Activated gamma-delta T cell treated with Interleukin-2 at 50 U/mL for 16 hours (primary cell): ENCODE results near the gene CCDC157.

Source experiments
- DNase-seq: peaks from one replicate; pipeline ENCODE4 v3.0.0-alpha.2; 2020

The CCDC157 gene

GRCh38 chr22:30416837-30417236 is 60.0 kb downstream of the CCDC157 start:
- DNase-seq: no peak

DNA sequence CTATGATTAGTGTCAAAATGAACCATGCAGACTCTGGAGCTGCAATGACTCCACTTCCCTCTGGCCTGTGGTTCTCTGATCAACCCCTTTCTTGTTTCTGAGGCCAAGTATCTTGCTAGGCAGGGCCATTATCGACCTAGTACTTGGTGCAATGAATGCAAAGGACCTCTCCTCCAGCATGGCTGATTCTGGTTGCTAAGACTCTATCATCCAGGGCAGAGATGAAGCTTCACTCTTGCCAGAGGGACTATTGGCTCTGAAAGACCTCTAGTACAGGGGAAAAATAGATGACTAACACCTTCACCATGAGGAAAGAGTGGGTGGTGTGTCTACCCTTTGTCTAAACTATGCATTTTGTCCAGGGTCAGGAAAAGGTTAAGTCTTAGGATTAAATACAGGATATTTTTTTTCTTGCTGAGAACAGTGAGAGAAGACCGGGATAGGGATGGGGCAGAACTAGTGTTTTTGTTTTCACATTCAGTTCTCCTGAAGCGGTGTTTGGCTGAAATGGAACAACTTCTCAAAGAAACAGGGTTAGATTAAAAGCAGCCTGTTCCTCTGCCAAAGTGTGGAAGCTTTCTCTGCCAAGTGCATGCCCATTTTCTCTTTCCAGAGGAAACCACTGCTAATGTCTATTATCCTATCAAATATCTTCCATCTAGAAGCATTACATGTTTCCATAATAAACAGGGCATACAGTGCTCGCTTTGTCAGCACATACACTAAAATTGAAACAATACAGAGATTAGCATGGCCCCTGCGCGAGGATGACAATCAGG is 63.7 kb downstream of the CCDC157 start:
- no peak for DNase-seq

DNA sequence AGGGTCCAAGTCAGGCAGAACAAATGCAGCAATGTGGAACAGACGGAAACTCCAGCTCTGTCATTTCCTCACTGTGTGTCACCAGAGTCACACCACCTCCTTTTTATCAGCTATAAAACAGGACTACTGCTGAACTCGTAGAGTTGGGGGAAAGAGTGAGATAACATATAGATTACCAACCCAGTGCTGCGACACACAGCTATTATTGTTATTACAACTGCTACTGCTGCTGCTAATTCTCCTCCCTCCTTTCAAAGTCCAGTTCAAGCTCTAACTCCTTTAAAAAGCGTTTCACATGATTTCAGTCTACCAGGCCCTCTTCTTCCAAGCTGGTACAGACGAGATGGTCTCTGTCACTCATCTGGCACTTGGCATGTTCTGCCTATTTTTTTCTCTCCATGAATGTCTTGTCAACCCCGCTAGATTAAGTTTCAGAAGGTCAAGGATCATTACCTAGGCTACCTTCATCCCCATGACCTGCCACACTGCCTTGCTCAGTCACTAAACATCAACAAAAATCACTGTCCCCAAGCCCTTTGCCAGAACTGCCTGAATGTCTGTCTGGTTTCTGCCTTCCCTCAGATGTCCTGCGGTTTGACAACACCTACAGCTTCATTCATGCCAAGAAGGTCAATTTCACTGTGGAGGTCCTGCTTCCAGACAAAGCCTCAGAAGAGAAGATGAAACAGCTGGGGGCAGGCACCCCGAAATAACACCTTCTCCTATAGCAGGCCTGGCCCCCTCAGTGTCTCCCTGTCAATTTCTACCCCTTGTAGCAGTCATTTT is 65.1 kb downstream of the CCDC157 start:
- no peak for DNase-seq

DNA sequence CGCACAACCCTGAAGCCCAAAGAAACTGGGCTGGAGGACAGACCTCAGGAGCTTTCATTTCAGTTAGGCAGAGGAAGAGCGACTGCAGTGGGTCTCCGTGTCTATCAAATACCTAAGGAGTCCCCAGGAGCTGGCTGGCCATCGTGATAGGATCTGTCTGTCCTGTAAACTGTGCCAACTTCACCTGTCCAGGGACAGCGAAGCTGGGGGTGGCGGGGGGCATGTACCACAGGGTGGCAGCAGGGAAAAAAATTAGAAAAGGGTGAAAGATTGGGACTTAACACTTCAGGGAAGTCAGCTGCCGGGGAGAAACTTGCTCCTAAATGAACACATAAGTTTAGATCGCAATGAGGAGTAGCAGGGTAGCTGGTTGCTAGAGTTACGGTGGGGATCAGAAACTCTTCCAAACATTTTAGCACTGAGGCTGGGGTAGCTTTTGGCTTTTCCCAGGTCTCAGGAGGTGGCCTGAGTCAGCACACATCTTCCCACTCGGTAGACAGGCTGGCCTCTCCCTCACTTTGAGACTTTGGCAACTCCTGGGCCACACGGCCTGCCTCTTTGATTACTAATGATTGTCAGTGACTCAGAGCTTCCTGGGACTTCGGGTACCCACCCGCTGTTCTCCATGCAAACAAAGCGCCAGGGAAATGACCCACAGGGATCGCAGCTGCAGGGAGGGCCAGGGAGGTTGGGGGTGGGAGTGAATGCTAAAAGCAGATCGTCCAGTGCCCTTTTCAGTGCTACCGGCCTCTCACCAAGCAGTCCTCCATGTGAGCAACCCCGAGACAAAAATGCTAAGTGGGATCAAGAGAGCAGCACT is 65.9 kb downstream of the CCDC157 start:
- DNase-seq: no peak

GRCh38 chr22:30423301-30423958 is 66.6 kb downstream of the CCDC157 start:
- DNase-seq: peak; percentile 41

DNA sequence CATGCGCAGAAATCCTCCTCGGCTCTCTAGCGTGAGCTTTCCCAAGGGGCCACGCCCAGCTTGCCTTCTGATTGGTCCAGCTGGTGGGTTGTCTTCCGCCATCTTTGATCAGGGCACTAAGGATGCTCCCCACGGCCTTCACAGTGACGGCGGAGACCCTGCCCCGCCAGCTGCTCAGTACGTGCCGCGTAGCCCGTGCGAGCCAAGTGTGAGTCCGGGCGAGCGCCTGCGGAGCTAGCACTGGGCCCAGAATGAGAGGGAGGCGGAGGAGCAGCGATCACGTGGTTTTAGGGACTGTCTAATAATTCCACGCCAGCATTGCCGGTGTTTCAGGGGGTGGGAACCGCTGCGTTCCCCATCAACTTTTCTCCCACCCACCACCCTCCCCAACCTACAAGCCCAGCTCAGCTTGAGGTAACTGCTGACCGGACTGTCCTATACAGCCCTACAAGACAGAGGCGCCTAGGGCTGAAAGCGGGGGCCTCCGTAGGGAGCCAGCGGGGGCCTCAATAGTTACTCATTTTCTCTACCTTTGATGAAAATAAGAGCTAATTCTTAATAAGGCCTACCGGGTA is 67.2 kb downstream of the CCDC157 start:
- peak; percentile 98 for DNase-seq

DNA sequence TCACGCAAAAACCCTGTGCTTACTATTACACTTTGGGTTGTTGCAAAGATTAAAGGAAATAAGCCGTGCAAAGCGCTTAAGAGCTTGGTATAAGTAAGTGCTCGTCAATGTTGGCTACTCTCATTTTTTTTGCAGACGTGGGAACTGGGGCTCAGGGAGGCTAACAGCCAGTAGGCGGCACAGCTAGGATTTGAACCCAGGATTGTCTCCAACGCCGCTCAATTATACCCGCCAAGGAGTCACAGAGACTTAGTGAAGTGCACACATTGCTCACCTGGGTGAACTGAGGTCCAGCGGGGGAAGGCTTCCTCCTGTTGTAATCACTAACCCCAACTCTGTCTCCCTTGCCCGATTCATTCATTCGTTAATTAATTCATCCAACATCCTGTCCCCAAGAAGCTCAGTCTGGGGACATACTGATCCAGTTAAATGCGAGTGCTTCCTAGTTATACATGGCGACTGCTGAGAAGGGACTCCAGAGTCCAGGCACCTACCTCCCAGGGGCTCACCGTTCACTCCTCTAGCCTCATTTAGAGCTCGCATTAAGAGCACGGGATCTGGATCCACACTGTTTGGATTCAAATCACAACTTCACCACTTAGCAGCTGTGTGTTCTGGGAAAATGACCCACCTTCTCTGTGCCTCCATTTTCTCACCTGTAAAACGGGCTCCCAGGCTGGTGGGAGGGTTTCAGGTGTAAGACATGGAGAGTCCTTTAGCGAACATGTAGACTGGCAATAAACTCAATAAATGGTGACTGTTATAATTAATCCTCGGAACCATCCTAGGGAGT is 67.9 kb downstream of the CCDC157 start:
- no peak for DNase-seq

DNA sequence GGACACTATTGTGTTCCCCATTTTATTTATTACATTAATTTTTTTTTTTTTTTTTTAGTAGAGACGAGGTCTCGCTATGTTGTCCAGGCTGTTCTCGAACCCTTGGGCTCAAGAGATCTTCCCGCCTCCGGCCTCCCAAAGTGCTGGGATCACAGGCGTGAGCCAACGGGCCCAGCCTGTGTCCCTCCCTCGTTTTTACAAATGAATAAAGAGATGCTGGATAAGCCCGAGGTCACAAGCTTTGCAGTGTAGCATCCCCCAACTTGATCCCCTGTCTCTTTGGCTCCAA is 68.5 kb downstream of the CCDC157 start:
- DNase-seq: no peak

GRCh38 chr22:30425616-30426387 is 69.0 kb downstream of the CCDC157 start, which contains the start of gene MTFP1:
Gene MTFP1 (plus strand): TSS chr22:30425768. CDS start chr22:30425880, 112 bp downstream.
- DNase-seq: peak; percentile 30
